Fibroblast of lung (primary cell): ENCODE results near the gene TGFBR3L. TPM values are rescaled to one million over a fixed set of nuclear protein-coding genes. Genes with fewer than 3 reads are reported as not detected.

Source experiments
- DNase-seq, 2 donors: peaks; one replicate each; pipeline versions ENCODE4 v3.0.0 to v3.0.0-alpha.2; 2010; ENCODE audit warnings: low read depth in 2 of 2
- H2AFZ ChIP-seq: 2 replicates; pipeline ENCODE4 v1.5.1; 2012; ENCODE audit warnings: low read length, control low read depth, inconsistent platforms
- H3K27ac ChIP-seq: 2 replicates; pipeline ENCODE4 v1.5.1; 2011; ENCODE audit warnings: low read length, control low read depth; ENCODE audit not compliant: insufficient read depth
- H3K27me3 ChIP-seq: 2 replicates; pipeline ENCODE4 v1.5.1; 2011; ENCODE audit warnings: mild to moderate bottlenecking, low read length; ENCODE audit not compliant: control insufficient read depth, insufficient read depth
- H3K36me3 ChIP-seq: 2 replicates; pipeline ENCODE4 v1.5.1; 2011; ENCODE audit warnings: low read length; ENCODE audit not compliant: control insufficient read depth, insufficient read depth
- H3K4me1 ChIP-seq: 2 replicates; pipeline ENCODE4 v1.5.1; 2011; ENCODE audit warnings: low read length; ENCODE audit not compliant: control insufficient read depth, insufficient read depth; ENCODE audit errors: extremely low read depth
- H3K4me2 ChIP-seq: 2 replicates; pipeline ENCODE4 v1.5.1; 2011; ENCODE audit warnings: low read length, control low read depth; ENCODE audit not compliant: insufficient read depth; ENCODE audit errors: extremely low read depth
- H3K4me3 ChIP-seq, 4 experiments: fragments of 200-600 bp in 1 of 4; sonication (generic) in 1 of 4; replicated peaks in 1 of 4; 2 replicates each; pipeline ENCODE4 v1.5.1; 2011 to 2016; ENCODE audit warnings: low read length in 4 of 4, low read depth in 3 of 4, mild to moderate bottlenecking in 3 of 4, control low read depth in 2 of 4, inconsistent platforms in 1 of 4, mixed read lengths in 1 of 4; ENCODE audit not compliant: insufficient read depth in 1 of 4; ENCODE audit errors: control extremely low read depth in 1 of 4
- H3K79me2 ChIP-seq: 2 replicates; pipeline ENCODE4 v1.5.1; 2012; ENCODE audit warnings: mild to moderate bottlenecking, low read length, inconsistent platforms; ENCODE audit not compliant: control insufficient read depth, insufficient read depth
- H3K9ac ChIP-seq: 2 replicates; pipeline ENCODE4 v1.5.1; 2011; ENCODE audit warnings: mild to moderate bottlenecking, low read length, control low read depth; ENCODE audit not compliant: insufficient read depth
- H3K9me3 ChIP-seq: 2 replicates; pipeline ENCODE4 v1.5.1; 2012; ENCODE audit warnings: low read depth, low read length; ENCODE audit not compliant: control insufficient read depth, insufficient read depth
- H4K20me1 ChIP-seq: 2 replicates; pipeline ENCODE4 v1.5.1; 2011; ENCODE audit warnings: low read length; ENCODE audit not compliant: control insufficient read depth, insufficient read depth; ENCODE audit errors: extremely low read depth
- EZH2 ChIP-seq: IDR thresholded peaks from 2 replicates; pipeline ENCODE4 v1.5.1; 2012; ENCODE audit warnings: low read length, control low read depth, mild to moderate bottlenecking; ENCODE audit errors: missing control alignments
- polyA plus RNA-seq, 2 donors: library from polyadenylated mRNA; depleted of rRNA in 1 of 2; stranded (reverse) in 1 of 2; unstranded in 1 of 2; fragments of >200 nt; gene quantifications; 2 replicates each; pipeline ENCODE4 v1.2.1, GENCODE V29; 2011 to 2012; ENCODE audit warnings: missing spikeins in 1 of 2
- total RNA-seq: library from RNA; depleted of rRNA; stranded (reverse); fragments of >200 nt; gene quantifications from 2 replicates; pipeline ENCODE4 v1.2.1, GENCODE V29; 2014
- TF ChIP-seq, protein P1 (sequence below), 2 donors: IDR thresholded peaks in 1 of 2; conservative IDR thresholded peaks in 1 of 2; 1 replicate in 1 of 2; 2 replicates in 1 of 2; pipeline ENCODE4 v1.5.1; 2011 to 2012; ENCODE audit warnings: low read length in 2 of 2, control low read depth in 1 of 2, inconsistent platforms in 1 of 2, low read depth in 1 of 2, mild to moderate bottlenecking in 1 of 2

Gene TGFBR3L
- total and polyA plus RNA-seq, 2 donors (not counting 1 experiment from before 2014, with no cell fraction given), result 1.3 TPM; not detected in 1

DNA sequence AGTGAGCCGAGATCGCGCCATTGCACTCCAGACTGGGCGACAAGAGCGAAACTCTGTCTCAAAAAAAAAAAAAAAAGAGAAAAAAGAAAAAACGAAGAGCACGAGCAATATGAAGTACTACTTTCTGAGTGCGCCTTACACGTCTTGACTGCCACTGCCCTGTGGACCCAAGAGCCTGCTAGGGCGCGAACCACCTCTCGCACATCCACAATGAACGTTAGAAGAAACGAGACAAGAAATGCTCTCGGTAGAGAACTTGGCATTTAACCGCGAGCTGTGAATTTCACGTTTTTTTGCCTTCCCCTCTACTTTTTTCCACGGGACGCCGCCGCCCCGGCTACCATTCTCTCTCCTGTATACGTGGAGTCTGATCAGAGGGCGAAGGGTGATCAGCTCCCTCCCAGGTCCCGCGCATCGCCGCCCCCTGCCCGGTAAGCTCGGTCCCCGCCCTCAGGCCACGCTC, 28.4 kb downstream of the TGFBR3L start:
- H3K27me3 ChIP-seq, result no peaks in the 10 kb centered on the region
- no peak for DNase-seq
- H3K79me2 ChIP-seq, result peaks cover 13% of the 10 kb centered on the region
- H3K9me3 ChIP-seq, result no peaks in the 10 kb centered on the region
- H4K20me1 ChIP-seq, result no peaks in the 10 kb centered on the region
- H3K36me3 ChIP-seq, result peaks cover 6% of the 10 kb centered on the region
- H3K9ac ChIP-seq, result peak overlapping the region; percentile 84
- peak overlapping the region; percentile 89 for H3K4me2 ChIP-seq
- TF ChIP-seq EZH2, result no peak
- TF ChIP-seq, protein P1, sequence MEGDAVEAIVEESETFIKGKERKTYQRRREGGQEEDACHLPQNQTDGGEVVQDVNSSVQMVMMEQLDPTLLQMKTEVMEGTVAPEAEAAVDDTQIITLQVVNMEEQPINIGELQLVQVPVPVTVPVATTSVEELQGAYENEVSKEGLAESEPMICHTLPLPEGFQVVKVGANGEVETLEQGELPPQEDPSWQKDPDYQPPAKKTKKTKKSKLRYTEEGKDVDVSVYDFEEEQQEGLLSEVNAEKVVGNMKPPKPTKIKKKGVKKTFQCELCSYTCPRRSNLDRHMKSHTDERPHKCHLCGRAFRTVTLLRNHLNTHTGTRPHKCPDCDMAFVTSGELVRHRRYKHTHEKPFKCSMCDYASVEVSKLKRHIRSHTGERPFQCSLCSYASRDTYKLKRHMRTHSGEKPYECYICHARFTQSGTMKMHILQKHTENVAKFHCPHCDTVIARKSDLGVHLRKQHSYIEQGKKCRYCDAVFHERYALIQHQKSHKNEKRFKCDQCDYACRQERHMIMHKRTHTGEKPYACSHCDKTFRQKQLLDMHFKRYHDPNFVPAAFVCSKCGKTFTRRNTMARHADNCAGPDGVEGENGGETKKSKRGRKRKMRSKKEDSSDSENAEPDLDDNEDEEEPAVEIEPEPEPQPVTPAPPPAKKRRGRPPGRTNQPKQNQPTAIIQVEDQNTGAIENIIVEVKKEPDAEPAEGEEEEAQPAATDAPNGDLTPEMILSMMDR (conservative IDR thresholded peaks at IDR 0.05 in 1 of 2, IDR thresholded peaks at IDR 0.05 in 1 of 2; ENCODE audit: low read depth in 1 of 2, low read length in 2 of 2), result no peak
- no peaks in the 10 kb centered on the region for H3K4me1 ChIP-seq
- H3K4me3 ChIP-seq, result peak overlapping the region; percentile 76 to 97 (median 96)
- H2AFZ ChIP-seq, result peak overlapping the region; percentile 50
- peak overlapping the region; percentile 88 for H3K27ac ChIP-seq

DNA sequence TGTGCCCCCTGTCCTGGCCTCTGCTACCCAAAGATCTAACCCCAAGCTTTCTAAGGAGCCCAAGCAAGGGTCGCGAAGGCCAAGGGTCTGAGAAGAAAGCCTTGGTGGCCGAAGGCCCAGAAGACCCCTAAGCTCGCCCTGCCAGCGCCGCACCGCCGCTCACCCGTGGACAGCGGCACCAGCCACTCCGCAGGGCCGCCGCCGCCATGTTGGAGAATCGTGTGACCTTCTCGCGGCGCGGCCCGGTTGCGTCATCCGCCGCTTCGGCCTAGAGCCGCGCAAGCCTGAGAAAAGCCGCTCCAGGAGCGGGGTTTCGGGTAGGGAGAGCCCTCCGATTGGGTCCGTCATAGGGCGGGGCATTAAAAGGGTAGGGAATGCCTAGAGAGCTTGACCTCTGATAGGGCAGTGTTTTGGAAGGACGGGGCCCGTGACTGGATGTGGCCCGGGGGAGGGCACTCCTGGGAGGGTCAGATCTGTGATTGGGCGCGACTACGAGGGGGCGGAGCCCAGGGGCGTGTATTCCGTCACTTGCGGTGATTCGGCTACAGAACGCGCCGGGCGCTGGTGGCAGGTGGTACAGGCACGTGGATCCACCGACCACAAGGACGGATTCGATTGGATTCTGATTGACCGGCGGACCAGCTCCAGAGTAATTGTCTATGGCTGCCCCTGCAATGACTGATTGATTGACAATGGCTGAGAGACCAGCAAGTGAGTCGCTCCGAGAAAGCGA, 29.0 kb downstream of the TGFBR3L start, which contains the start of gene TIMM44:
Gene TIMM44, minus strand, starts transcription at position 223 of the 733 bp plus-strand sequence. Its CDS starts 15 bp downstream, at position 208.
- Histone ChIP-seq H3K4me1 (no peaks in the 10 kb centered on the region), H3K9me3 (no peaks in the 10 kb centered on the region)

DNA sequence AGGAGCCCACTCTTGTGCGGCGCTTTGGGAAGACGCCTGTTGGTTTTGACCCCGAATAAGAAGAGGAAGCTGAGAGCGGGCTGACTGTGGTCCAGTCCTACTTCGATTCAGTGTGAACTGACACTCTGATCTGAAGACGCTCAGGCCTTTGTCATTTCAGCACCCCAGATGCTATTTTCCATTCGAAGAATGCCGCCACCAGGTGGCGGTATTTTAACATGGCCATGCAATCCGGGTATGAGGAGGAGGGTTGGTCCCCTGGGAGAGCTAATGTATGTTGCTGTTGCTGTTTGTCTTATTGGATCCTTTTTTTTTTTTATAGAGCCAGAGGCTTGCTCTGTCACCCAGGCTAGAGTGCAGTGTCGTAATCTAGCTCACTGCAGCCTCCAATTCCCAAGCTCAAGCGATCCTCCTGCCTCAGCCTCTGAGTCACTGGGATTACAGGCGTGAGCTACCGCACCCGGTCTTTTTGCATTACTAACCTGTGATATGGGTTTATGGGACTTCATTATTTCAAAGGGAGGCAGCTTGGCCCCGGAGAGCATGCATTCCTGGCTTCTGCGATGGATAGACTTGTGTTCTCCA, 29.6 kb downstream of the TGFBR3L start:
- peak overlapping the region; percentile 78 for H2AFZ ChIP-seq
- peak overlapping the region; percentile 72 for H3K27ac ChIP-seq
- peak; percentile 76 to 93 for DNase-seq

More for the DNA sequence above, 29.0 kb downstream of the TGFBR3L start, which contains the start of gene TIMM44:
- TF ChIP-seq EZH2, result no peak
- TF ChIP-seq, protein P1 (conservative IDR thresholded peaks at IDR 0.05 in 1 of 2, IDR thresholded peaks at IDR 0.05 in 1 of 2; ENCODE audit: low read depth in 1 of 2, low read length in 2 of 2), result no peak
- H3K4me3 ChIP-seq, result peak within 1 kb of the TSS; percentile 76 to 97 (median 96)
- H3K79me2 ChIP-seq, result peaks cover 13% of the 10 kb centered on the region
- DNase-seq, result peak; percentile 99
- peaks cover 6% of the 10 kb centered on the region for H3K36me3 ChIP-seq
- peak within 1 kb of the TSS; percentile 88 for H3K27ac ChIP-seq
- H3K9ac ChIP-seq, result peak within 1 kb of the TSS; percentile 84
- peak within 1 kb of the TSS; percentile 78 for H2AFZ ChIP-seq
- H3K27me3 ChIP-seq, result no peaks in the 10 kb centered on the region
- peak within 1 kb of the TSS; percentile 95 for H3K4me2 ChIP-seq
- H4K20me1 ChIP-seq, result no peaks in the 10 kb centered on the region

More for the DNA sequence above, 29.6 kb downstream of the TGFBR3L start:
- peak overlapping the region; percentile 95 for H3K4me2 ChIP-seq
- H3K9ac ChIP-seq, result peak overlapping the region; percentile 54
- H3K9me3 ChIP-seq, result no peaks in the 10 kb centered on the region
- no peaks in the 10 kb centered on the region for H4K20me1 ChIP-seq
- H3K4me1 ChIP-seq, result no peaks in the 10 kb centered on the region
- H3K4me3 ChIP-seq, result peak overlapping the region; percentile 52 to 97 (median 70)
- H3K36me3 ChIP-seq, result peaks cover 6% of the 10 kb centered on the region
- no peak for TF ChIP-seq EZH2
- TF ChIP-seq, protein P1 (conservative IDR thresholded peaks at IDR 0.05 in 1 of 2, IDR thresholded peaks at IDR 0.05 in 1 of 2; ENCODE audit: low read depth in 1 of 2, low read length in 2 of 2), result peak; percentile 77 to 78
- H3K79me2 ChIP-seq, result peaks cover 13% of the 10 kb centered on the region
- H3K27me3 ChIP-seq, result no peaks in the 10 kb centered on the region
